Left lobe of liver (tissue), 2 donors: Measurements from ENCODE around the gene INPP5A. TPM values are rescaled to one million over a fixed set of nuclear protein-coding genes. Genes with fewer than 3 reads are reported as not detected.

Experiments used
- ATAC-seq: fragments of 200-7000 bp; cut with Tn5 transposase; one replicate; pipeline ENCODE4 v1.9.1; 2020; ENCODE audit warnings: mild to moderate bottlenecking, moderate library complexity
- DNase-seq: peaks from one replicate; pipeline ENCODE4 v3.0.0-alpha.2; 2020; ENCODE audit warnings: low spot score
- total RNA-seq: library from RNA; stranded (reverse); gene quantifications from one replicate; pipeline ENCODE4 v1.2.1, GENCODE V29; 2021
- donor health status: DM: no; HTN: no; CAD: no; lungs with moderate emphysema.
- donor health status: DM: no; HTN: yes; CAD: no.

INPP5A gene
- total RNA-seq, 1 donor from 2014 or later, result 18.3 TPM

DNA sequence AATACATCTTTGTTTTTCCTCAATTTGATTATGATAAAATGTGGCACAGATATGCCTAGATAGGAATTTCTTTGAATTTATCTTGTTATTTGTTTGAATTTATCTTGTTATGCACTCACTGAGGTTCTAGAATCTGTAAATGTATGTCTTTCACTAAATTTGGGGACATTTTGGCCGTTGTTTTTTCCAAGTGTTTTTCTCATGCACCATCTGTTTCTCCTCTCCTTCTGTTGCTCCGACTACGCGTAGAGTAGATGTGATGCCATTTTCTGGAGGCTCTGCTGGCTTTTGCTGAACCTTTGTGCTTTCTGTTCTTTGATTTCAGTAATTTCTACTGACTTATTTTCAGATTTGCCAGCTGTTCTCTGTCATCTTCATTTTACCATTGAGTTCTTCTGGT lies 101.9 kb downstream of the INPP5A start:
- DNase-seq, result no peak
- no peak for ATAC-seq

DNA sequence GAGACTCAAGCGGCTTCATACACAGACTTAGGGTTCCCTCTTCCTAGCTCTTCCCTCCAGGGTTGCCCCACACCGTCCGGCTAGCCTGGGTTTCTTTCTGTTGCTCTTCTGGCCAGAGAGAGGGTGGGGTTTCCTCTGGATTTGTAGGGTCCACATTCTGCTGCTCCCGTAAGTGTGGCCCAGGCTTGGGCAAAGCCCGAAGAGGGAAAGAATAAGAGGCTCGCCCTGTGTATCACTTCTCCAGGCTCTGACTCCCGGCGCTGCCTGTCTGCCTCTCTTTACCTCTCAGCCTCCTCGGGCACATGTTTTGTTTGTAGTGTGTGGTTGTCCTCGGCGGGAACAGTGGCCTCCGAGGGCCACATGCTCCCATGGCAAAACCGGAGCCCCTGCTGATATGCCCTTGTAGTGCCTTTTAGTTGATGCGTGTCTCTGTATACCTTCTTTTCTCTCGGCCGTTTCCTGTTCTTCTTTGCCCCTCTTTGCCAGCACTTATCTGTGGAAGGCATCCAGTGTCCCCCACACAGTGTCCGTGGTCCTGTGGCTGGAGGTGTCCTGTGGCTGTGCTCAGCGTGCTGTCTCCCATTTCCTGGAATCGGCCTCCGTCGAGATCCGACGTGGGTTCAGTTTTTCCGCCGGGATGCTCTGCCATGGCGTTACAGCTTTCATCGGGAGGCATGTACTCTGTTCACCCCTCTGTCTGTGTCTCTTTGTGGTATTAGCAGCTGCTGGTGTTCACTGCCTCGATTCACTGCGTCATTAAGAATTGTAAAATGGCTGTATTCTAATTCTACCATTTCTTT lies 102.9 kb downstream of the INPP5A start:
- ATAC-seq, result no peak

DNA sequence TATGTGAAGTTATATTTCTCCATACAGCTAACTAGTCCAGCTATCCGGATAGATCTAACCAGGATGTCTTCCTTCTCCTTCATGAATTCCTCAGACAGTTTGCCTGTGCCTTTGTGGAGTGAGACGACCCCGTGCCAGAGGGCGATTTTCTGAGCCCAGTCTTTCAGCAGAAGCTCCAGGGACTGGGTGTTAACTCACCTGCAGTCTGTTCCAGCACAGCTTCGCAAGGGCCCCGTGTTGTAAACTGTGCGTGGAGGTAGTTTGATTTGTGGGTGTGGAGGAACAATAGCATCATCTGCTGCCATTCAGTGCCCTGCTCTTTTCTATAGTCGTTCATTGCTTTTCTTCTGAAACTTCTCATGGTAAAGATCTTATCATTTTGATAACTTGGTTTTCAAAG lies 103.8 kb downstream of the INPP5A start:
- DNase-seq (no peak), ATAC-seq (no peak)

More for the DNA sequence above, 102.9 kb downstream of the INPP5A start:
- DNase-seq, result peak; percentile 34

DNA sequence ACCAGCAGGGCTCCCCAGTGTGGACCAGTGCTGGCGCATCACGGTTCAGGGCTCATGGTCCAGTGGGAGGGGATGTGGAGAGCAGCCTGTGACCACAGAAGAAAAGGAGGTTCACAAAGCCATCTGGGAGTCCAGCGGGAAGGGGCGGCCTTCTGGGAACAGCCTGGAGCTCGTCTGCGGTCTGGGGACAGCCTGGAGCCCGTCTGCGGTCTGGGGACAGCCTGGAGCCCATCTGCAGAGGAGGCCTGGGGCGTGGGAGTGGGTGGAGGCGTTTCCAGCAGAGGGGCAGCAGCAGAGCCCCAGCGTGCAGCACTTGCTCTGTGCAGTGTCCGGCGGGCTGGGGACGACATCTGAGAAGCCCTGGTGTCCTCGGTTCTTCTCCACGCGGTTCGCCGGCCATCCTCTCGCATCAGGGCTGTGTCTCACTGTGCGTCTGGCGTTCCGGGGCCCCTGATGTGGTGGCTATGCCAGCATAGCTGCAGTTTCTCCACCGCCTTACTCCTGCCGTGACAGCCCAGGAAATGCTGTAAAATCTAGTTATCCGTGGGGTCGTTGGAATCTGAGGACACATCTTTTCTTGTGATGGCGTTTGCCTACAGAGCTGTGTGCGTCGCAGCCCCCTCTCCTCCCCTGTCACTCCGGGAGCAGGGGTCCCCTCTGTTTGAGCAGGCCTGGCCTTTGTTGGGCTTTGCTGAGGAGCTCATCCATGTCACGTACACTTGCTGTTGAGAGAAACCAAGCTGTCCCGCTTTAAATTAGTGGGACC lies 104.6 kb downstream of the INPP5A start:
- DNase-seq (peak; percentile 35), ATAC-seq (no peak)

DNA sequence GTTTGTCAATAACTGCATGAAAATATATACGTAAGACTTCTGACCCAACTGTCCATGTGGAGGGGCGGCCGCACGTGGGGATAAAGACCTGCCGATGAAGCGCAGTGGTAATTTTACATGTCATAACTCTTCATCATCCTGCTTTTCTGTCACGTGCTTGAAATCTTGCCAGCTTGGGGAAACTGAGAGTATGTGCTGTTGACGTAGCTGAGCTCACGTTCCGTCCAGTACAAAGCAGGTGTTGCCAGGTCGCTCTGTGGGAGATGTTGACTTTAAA lies 105.1 kb downstream of the INPP5A start:
- DNase-seq (peak; percentile 27), ATAC-seq (no peak)

DNA sequence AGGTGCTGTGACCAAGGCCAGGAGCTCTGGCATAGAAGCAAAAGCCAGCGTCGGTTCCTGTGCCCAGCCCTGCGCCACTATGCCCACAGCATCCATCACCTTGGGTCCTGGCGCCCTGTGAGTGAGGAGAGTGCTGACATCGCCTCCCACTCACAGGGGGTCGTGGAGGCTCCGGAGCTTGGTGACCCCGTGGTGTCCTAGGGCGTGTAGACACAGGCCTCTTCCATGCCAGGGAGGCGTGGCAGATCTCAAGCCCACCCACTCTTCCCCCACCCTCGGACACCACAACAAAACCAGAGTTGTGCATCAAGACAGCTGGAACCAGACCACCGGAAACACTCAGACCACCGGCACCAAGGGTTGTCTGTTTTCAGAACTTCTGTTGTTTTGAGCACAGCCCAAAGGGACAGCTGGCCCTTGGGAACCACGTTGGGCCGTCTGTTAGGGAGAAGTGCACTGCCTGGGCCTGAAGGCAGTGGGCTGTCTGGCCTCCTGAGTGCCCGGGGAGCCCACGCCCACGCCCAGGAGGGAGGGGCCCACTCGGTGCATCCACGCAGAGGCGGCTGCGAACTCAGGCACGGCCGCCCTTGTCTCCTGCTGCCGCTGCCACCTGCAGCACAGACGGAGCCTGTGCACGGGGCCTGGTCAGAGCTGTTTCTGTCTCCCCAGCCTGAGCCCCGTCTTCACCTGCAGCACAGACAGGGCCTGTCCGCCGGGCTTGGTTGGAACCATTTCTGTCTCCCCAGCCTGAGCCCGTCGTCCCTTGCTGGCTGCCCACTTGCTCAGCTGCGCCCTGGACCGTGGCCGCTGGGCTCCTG lies 106.3 kb downstream of the INPP5A start:
- ATAC-seq (peak; percentile 15), DNase-seq (peak; percentile 41)

DNA sequence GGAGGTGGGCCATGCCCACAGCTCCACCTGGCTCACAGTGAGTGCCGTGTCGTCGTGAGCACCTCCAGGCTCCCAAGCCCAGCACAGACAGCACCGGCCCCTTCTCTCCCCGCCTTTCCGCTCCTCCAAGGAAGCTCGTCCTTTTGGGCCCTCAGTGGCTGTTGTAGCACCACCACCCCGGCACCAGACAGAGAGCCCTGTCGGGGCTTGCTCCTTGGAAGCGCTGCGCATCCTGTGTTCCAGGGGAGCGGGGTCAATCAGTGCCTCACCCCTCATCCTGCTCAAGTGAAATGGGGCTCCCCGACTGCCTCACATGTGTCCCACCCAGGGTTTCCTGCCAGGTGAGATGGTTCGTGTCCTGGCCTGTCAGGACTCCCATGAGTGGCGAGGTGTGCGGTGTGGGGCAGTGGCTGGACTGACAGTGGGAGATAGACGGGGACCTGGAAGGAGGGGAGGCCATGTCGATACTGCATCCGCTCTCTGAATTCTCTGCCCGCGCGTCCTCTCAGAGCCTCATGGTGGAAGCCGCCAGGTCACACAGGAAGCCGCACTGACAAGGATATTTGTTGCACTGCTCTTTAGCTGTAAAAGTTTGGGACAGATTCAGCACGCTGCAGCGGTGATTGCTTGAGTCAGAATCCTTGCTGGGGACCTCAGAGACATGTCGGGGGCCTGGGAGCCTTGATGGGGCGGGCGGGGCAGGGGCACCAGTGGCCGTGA lies 107.1 kb downstream of the INPP5A start:
- DNase-seq (peak; percentile 44), ATAC-seq (peak; percentile 13)

DNA sequence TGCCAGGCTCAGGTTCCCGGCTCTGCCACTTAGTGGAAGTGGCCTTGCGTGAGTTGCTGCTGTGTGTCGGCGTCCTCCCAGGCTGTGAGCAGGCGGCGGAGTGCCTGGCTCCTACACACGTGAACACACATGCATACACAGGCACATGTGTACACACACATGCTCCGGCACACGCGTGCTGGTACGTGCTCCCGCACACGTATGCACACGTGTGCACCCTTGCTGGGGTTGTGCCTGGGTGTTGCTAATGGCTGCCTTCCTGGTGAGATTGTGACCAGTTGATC lies 107.6 kb downstream of the INPP5A start:
- ATAC-seq (no peak), DNase-seq (no peak)

DNA sequence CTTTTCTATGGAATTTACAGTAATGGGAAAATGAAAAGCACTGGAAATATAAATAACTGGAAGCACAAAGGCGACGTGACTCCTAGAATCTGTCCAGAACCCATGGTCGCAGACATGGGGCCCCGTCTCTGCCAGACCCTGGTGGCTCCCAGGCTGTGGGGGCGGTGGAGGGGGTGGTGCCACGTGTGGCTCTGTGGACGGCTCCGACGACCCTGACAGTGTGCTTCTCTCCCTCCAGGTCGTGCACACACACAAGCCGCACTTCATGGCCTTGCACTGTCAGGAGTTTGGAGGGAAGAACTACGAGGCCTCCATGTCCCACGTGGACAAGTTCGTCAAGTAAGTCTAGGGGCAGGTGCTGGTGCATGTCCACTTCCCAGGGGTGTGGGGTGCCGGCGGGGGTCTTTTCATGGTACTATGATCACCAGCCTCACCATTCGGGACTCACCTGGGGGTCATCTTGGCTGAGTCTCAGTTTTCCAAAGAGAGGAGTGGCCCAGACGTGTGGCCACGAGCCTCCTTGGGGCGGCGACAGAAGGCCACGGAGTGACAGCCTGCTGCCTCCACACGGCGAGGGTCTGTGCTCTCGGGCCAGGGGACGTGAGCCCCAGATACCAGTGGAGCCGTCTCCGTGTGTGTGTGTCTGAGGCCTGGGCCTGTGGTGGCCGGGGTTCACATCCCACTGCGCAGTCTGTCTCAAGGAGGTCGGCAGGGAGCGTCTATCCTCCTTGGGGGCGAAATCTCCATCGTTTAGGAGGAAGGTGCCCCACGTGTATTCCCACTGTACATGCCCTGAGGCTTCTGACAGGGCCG lies 108.2 kb downstream of the INPP5A start:
- DNase-seq (peak; percentile 31), ATAC-seq (no peak)

DNA sequence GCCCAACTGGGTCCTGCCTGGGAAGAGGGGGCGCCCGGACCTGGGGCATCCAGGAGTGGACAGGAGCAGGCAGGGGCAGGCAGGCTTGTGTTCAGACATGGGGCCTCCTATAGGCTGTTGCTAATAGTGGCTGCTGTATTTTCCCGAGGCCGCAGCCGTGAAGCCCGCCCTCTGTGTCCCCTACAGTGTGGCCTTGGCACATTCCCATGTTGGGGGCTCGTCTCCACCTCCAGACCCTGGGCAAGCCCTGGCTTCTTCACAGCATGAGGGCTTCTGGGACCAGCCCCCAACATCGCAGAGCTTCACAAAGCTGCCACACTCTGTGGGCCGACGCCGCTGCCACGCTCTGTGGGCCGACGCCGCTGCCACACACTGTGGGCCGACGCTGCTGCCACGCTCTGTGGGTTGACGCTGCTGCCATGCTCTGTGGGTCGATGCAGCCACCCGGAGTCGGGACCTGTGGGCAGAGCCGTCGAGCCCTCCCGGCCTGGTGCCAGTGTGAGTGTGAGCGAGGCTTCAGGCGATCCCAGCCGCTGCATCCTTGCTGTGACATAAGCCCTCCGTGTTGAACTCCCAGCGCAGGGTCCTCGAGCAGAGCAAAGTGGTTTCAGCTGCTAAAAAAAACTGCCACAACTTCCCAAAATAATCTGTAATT lies 109.0 kb downstream of the INPP5A start:
- ATAC-seq, result no peak

DNA sequence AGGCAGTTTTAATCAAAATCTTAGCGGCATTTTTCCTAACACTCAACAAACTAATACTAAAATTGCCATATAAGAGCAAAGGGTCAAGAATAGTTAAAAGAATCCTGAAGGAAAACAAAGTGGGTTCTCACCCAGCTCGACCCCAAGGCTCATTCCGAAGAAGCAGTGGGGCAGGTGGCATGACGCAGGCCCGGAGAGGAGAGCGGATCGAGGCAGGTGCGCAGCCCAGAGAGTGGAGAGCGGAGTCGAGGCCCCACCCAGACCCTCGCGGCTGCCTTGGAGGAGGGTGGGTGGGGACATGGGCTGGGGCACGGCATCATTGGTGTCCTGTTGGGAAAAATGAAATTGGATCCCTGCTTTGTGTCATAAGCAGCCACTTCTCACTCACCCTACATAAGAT lies 109.8 kb downstream of the INPP5A start:
- DNase-seq, result no peak
- no peak for ATAC-seq

More for the DNA sequence above, 109.0 kb downstream of the INPP5A start:
- no peak for DNase-seq

DNA sequence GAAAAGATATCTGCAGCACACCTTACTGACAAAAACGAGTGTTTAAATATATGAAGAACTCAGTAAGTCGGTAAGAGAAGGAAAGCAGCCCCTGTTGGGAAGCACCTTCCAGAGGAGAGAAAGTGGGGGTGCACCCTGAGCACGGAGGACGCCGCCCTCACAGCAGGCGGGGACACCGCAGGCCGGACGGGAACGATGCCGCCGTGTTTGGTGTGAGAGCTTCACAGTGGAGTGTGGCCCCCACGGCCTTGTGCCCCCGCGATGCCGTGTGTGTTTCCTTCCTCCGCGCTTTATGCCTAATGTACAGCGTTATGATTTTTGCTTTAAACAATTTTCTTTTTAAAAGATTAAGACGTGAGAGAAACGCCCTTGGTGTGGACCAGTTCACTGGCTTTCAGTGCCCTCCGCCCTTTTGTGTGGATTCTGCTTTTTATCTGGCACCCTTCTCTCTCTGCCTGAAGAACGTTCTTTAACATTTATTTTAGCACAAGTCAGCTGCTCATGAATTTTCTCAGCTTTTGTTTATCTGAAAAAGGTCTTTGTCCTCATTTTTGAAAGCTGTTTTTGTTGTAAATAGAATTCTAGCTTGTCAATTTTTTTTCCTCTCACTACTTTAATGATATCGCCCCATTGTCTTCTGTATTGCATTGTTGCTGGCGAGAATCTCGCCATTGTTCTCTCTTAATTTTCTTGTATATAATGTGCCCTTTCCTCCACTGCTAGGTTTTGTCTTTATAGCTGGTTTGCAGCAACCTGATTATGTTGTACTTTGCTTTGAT lies 110.7 kb downstream of the INPP5A start:
- no peak for DNase-seq
- ATAC-seq, result no peak

DNA sequence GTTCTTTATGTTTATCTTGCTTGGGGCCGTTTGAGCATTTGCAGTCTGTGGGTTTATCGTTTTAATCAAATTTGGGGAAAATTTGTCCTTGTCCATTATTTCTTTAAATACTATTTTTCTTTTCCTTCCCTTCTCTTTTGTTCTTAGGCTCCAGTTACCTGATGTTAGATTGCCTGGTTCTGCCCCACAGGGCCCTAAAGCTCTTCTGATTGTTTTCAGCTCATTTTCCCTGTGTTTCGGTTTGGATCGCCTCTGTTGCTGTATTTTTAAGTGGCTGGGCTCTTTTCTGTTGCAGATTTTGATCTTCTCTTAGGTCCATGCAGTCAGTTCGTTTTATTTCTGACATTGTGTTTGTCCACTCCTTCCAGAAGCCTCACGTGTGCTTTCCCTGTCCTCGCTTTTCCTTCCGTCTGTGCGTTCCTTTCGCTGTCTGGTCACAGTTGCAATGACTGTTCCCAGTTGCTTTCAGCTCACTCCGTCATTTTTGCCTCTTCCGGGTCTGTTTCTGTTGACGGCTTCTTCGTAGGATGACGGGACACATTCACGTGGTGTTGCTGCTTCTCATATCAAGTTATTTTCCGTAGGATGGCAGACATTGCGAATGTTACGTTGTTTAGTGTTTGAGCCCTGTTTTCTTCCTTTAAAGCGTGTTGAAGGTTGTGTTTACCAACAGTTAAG lies 111.4 kb downstream of the INPP5A start:
- no peak for DNase-seq
- ATAC-seq, result no peak

DNA sequence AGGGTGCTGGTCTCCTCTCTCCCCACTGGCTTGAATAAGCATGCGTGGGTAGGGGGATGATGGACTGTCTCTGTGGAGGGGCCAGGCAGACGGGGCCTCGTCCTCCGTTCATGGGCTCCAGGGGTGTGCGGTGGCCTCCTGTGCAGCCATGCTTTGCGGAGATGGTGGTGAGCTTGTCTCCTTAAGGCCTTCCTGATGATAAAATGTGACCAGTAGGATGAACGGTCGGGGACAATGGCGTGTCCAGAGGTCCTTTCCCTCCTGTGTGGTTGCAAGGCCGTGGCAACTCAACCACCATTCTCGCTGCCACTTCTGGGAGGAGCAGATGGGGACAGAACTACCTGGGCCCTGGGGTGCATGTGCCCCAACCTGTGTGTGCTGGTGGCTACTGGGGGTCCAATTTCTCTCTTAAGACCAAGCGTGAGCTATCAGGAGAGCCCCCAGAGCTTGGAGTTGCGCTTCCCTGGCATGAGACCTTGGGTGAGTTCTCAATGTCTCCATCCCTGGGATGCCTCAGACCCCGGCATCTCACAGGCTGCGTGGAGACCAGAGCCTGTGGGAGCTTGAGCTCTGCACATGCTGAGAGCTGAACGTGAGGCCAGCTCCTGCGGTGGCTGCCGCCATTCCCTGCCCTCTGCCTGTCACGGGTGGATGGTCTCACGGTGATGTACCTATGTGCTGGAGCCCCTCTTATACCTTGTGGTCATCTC lies 112.2 kb downstream of the INPP5A start:
- ATAC-seq (no peak), DNase-seq (no peak)

DNA sequence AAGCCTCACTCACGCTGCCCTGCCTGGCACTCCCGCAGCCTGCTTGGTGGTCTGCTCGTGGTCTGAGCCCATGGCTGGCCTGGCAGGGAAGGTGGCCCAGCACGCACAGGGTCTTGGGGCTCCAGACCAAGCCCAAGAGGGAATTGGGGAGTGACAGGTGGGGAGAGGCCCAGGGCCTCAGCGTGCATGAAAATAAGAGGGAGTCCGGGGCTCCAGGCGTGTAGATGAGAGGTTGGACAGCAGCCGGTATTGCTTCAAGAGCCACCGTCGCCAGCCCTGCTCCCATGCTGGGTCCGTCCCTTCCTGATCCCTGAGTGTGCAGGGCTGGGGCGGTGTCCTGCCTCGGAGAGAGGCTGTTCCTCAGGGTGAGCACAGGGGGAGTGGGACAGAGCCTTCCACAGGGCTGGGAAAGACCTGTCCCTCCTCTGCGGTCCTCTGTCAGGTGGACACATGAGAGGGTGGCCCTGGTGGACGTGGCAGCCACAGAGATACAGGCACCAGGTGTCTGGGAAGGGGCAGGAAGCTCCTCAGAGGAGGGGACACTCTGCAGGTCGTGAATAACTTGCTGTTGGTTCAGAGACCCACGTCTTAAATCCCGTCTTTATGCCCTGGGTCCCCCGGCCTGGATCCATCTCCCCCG lies 113.1 kb downstream of the INPP5A start:
- no peak for DNase-seq

DNA sequence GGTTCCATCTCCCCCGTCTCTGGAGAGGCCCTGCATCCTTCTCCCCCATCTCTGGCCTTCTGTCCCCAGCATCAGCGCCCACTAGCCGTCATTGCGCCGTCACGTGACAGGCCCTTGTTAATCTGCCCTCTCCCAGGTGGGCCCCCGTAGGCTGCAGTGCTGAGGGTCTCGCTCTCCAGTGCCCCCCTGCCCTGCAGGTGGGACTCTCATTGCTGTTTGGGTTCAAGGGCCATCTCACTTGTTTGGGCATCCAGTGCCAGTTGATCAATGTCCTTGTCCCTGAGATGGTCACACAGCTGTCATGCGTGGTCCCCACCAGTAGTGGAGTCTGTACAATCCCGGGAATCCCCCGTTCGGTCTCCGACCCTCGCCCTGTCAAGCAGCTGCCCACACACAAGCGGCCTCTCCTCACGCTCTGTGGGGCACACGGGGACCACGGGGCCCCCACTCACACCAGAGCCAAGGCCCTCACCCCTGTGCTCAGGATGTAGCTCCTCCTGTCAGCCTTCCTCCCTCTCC lies 114.0 kb downstream of the INPP5A start:
- no peak for DNase-seq

More for the DNA sequence above, 113.1 kb downstream of the INPP5A start:
- ATAC-seq, result no peak

DNA sequence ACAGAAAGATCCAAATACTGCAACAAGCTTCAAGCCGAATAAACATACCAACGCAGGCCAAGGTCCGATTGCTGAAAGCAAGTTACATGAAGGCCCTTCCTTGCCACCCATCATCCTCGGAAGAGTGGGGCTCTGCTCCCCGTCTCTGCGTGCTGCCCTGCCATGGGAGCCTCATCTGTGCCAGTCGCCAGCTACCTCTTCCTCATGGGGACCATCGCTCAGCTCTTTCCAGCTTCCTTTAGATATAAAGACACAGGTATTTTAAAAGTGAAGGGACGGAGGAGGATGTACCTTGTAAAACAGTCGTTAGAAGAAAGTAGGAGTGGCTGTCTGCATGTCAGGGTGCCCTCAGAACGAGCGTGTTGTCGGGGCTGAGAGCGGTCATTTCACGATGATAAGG lies 114.9 kb downstream of the INPP5A start:
- DNase-seq (no peak), ATAC-seq (no peak)

More for the DNA sequence above, 114.0 kb downstream of the INPP5A start:
- ATAC-seq, result no peak
